ENCODE results near the gene CIRBP.

DNA sequence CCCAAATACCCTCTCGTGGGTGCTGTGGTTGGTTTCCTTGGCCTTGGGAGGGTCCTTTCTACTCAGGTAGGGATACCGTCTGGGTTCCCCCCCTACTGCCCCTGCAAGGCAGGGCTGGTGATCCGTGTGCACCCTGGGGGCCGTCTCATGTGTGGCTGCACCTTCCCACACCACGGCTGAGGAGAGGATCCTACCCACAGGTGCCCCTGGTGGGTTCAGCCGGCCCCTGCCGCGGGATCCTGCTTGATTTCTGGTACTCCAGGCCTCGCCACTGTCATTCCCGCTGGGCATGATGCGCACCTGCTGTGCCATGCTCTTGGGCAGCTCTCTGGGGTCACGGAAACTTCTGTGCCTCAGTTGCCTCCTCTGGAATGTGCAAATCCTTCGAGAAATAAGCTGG is 47.3 kb downstream of the CIRBP start:
- TF ChIP-seq, protein P1, sequence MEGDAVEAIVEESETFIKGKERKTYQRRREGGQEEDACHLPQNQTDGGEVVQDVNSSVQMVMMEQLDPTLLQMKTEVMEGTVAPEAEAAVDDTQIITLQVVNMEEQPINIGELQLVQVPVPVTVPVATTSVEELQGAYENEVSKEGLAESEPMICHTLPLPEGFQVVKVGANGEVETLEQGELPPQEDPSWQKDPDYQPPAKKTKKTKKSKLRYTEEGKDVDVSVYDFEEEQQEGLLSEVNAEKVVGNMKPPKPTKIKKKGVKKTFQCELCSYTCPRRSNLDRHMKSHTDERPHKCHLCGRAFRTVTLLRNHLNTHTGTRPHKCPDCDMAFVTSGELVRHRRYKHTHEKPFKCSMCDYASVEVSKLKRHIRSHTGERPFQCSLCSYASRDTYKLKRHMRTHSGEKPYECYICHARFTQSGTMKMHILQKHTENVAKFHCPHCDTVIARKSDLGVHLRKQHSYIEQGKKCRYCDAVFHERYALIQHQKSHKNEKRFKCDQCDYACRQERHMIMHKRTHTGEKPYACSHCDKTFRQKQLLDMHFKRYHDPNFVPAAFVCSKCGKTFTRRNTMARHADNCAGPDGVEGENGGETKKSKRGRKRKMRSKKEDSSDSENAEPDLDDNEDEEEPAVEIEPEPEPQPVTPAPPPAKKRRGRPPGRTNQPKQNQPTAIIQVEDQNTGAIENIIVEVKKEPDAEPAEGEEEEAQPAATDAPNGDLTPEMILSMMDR (IDR thresholded peaks at IDR 0.05; ENCODE audit: low read depth, low read length), result no peak
- TF ChIP-seq EZH2phosphoT487 (IDR thresholded peaks at IDR 0.05; ENCODE audit: low read depth), result no peak
